HepG2 (cell line): Measurements from ENCODE around the gene PLCL1. TPM values are rescaled to one million over a fixed set of nuclear protein-coding genes. Genes with fewer than 3 reads are reported as not detected.

Source experiments
- ATAC-seq: fragments of 200-7000 bp; cut with Tn5 transposase; 3 replicates; pipeline ENCODE4 v1.9.1; 2020; ENCODE audit warnings: mild to moderate bottlenecking, moderate library complexity
- BruUV-seq: library from RNA; stranded (reverse); fragments of 400-500 nt; replicated peaks from 2 replicates; lab custom pipeline; 2021; lab: Mats Ljungman, UMichigan
- CTCF ChIA-PET: fragments of 300-600 bp; formaldehyde crosslinking; extraction: SDS; loops from one replicate; lab custom pipeline; 2021; ENCODE audit warnings: low total read pairs, inconsistent platforms, low intra/inter-chr PET ratio; lab: Yijun Ruan, JAX
- POLR2A ChIA-PET: fragments of 350-600 bp; sonication (Branson Sonifier 250); formaldehyde crosslinking; loops from one replicate; lab custom pipeline; 2020; ENCODE audit warnings: antibody characterized with exemption, inconsistent platforms; lab: Yijun Ruan, JAX
- DNase-seq: peaks from one replicate; pipeline ENCODE4 v3.0.0-alpha.2; 2015; ENCODE audit warnings: low spot score
- FAIRE-seq: peaks from 3 replicates; lab custom pipeline; 2011; peaks lifted over from hg19 to GRCh38; lab: Jason Lieb, UNC
- H2AFZ ChIP-seq: one replicate; pipeline ENCODE4 v1.6.1; 2011; ENCODE audit warnings: low read length, inconsistent platforms
- H3K27ac ChIP-seq: fragments of 300-600 bp; 3 replicates; pipeline ENCODE4 v1.8.0; 2011; ENCODE audit warnings: mixed run types, mild to moderate bottlenecking, mixed read lengths, low read length, inconsistent platforms; ENCODE audit not compliant: insufficient read depth; ENCODE audit errors: extremely low read length
- H3K27me3 ChIP-seq, 2 experiments: fragments of 200-600 bp in 1 of 2; 2 replicates in 1 of 2; 3 replicates in 1 of 2; pipeline versions ENCODE4 v1.6.0 to v1.8.0; 2011; ENCODE audit warnings: low read length in 2 of 2, mild to moderate bottlenecking in 2 of 2, moderate library complexity in 2 of 2, inconsistent platforms in 1 of 2; ENCODE audit not compliant: insufficient read depth in 2 of 2, control insufficient read depth in 1 of 2
- H3K36me3 ChIP-seq, 2 experiments: fragments of 200-600 bp in 1 of 2; replicated peaks in 1 of 2; 2 replicates in 1 of 2; 3 replicates in 1 of 2; pipeline versions ENCODE4 v1.5.1 to v1.8.0; 2011; ENCODE audit warnings: low read length in 2 of 2, inconsistent platforms in 1 of 2; ENCODE audit not compliant: insufficient read depth in 2 of 2, control insufficient read depth in 1 of 2
- H3K4me1 ChIP-seq: 2 replicates; pipeline ENCODE4 v1.5.1; 2012; ENCODE audit warnings: low read length, inconsistent platforms; ENCODE audit not compliant: insufficient read depth
- H3K4me2 ChIP-seq: 2 replicates; pipeline ENCODE4 v1.6.0; 2011; ENCODE audit warnings: low read depth, low read length, inconsistent platforms
- H3K4me3 ChIP-seq, 3 experiments: fragments of 200-600 bp in 1 of 3; sonication (generic), shearing (Covaris generic) in 1 of 3; replicated peaks in 1 of 3; 2 replicates each; pipeline ENCODE4 v1.5.1; 2011 to 2016; ENCODE audit warnings: low read length in 3 of 3, inconsistent platforms in 2 of 3, low read depth in 2 of 3, mild to moderate bottlenecking in 2 of 3, control low read depth in 1 of 3, mixed read lengths in 1 of 3; ENCODE audit not compliant: insufficient read depth in 1 of 3
- H3K79me2 ChIP-seq: one replicate; pipeline ENCODE4 v1.6.1; 2011; ENCODE audit warnings: low read length, inconsistent platforms; ENCODE audit not compliant: insufficient read depth
- H3K9ac ChIP-seq: 2 replicates; pipeline ENCODE4 v1.6.0; 2011; ENCODE audit warnings: mild to moderate bottlenecking, low read depth, low read length, inconsistent platforms; ENCODE audit not compliant: insufficient read depth
- H3K9me3 ChIP-seq: 2 replicates; pipeline ENCODE4 v1.5.1; 2012; ENCODE audit warnings: mild to moderate bottlenecking, low read length
- H4K20me1 ChIP-seq: 2 replicates; pipeline ENCODE4 v1.6.0; 2011; ENCODE audit warnings: inconsistent platforms, mild to moderate bottlenecking, low read length, moderate library complexity; ENCODE audit not compliant: insufficient read depth
- DMAP1 ChIP-seq: IDR thresholded peaks from 2 replicates; pipeline ENCODE4 v1.6.1; 2016
- GTF2F1 ChIP-seq: fragments of 150-350 bp; IDR thresholded peaks from 2 replicates; pipeline ENCODE4 v1.6.1; 2014; ENCODE audit warnings: low read length
- HOXD1 ChIP-seq: sonication (generic); formaldehyde crosslinking; IDR thresholded peaks from 2 replicates; pipeline ENCODE4 v1.5.0; 2020; ENCODE audit warnings: missing genetic modification reagents
- NCOR1 ChIP-seq: fragments of 200-600 bp; sonication (generic); IDR thresholded peaks from 2 replicates; pipeline ENCODE4 v1.7.0; 2017; ENCODE audit warnings: antibody characterized with exemption, low read length, borderline replicate concordance
- NFIB ChIP-seq: sonication (generic); formaldehyde crosslinking; IDR thresholded peaks from 2 replicates; pipeline ENCODE4 v1.9.0; 2021; ENCODE audit warnings: missing genetic modification reagents, mild to moderate bottlenecking, borderline replicate concordance
- PHF21A ChIP-seq: sonication (generic); formaldehyde crosslinking; IDR thresholded peaks from 2 replicates; pipeline ENCODE4 v1.5.0; 2020; ENCODE audit warnings: mild to moderate bottlenecking, missing genetic modification reagents
- POLR2AphosphoS2 ChIP-seq: IDR thresholded peaks from 2 replicates; pipeline ENCODE4 v1.6.1; 2011; ENCODE audit warnings: low read depth, low read length, improper control_type of control experiment
- SMC3 ChIP-seq: IDR thresholded peaks from 2 replicates; pipeline ENCODE4 v1.6.1; 2011; ENCODE audit warnings: low read length, improper control_type of control experiment
- SRSF1 ChIP-seq: fragments of 200-400 bp; formaldehyde crosslinking; optimal IDR thresholded peaks from 2 replicates; pipeline ENCODE3; 2017; ENCODE audit warnings: mild to moderate bottlenecking, low read depth, low read length, moderate library complexity
- ZNF10 ChIP-seq: sonication (generic); formaldehyde crosslinking; IDR thresholded peaks from 2 replicates; pipeline ENCODE4 v1.4.0; 2020; ENCODE audit warnings: mild to moderate bottlenecking, low read depth, missing genetic modification reagents, borderline replicate concordance
- ZNF800 ChIP-seq: sonication (generic); formaldehyde crosslinking; IDR thresholded peaks from 2 replicates; pipeline ENCODE4 v1.4.0; 2020; ENCODE audit warnings: missing genetic modification reagents
- WGBS: methylation state at CpG from one replicate; pipeline ENCODE4 v1.1.6; 2017; ENCODE audit warnings: low lambda C conversion rate; 5-methylcytosine and 5-hydroxymethylcytosine counted together
- in situ Hi-C: cut with HindIII; loops from 2 replicates; pipeline ENCODE4 v1.10.0; 2017; ENCODE audit warnings: low pct_unique_long_range_greater_than_20kb; ENCODE audit not compliant: extremely low pct_ligation_motif_present
- intact Hi-C: fragments of 100-400 bp; cut with micrococcal nuclease; formaldehyde crosslinking; loops from one replicate; pipeline ENCODE4 v1.10.0; 2022; ENCODE audit not compliant: unreplicated experiment
- polyA plus RNA-seq, 8 experiments: library from polyadenylated mRNA; depleted of rRNA in 3 of 8; stranded (reverse) in 7 of 8; unstranded in 1 of 8; fragments of >200 nt; fragmentation: Illumina TruSeq in 4 of 8; extraction: Trizol in 4 of 8; gene quantifications; 2 replicates each; pipeline versions ENCODE4 v1.2.1 to v1.2.3, GENCODE V29; 2011 to 2016; ENCODE audit warnings: low read depth in 4 of 8, missing spikeins in 1 of 8, mixed read lengths in 1 of 8; ENCODE audit not compliant: insufficient read depth in 1 of 8
- total RNA-seq, 5 experiments: library from RNA; depleted of rRNA; stranded (reverse); fragments of >200 nt; fragmentation: Illumina TruSeq; extraction: Trizol; gene quantifications; 2 replicates each; pipeline ENCODE4 v1.2.3, GENCODE V29; 2016; ENCODE audit warnings: low read depth in 1 of 5

PLCL1 gene
- total and polyA plus RNA-seq, 2 of the 13 experiments (the other 11 are each of a cell fraction or from before 2014, with no cell fraction given) = not detected

GRCh38 chr2:197848602-197849001 is 44.2 kb downstream of the PLCL1 start:
- H3K27me3 ChIP-seq = no peaks in the 10 kb centered on the region
- no peak overlapping the region for H3K4me3 ChIP-seq
- H2AFZ ChIP-seq = no peak overlapping the region
- CTCF ChIA-PET = no interaction called here
- POLR2A ChIA-PET = no interaction called here
- H3K27ac ChIP-seq = no peak overlapping the region
- intact Hi-C loops = no loop called here
- FAIRE-seq (no peak), DNase-seq (no peak), ATAC-seq (no peak)
- TF ChIP-seq DMAP1 (CRISPR knock-in tag) (no peak), ZNF800 (CRISPR knock-in tag) (no peak), ZNF10 (CRISPR knock-in tag) (no peak), SMC3 (no peak), SRSF1 (no peak)
- H3K9ac ChIP-seq = no peak overlapping the region
- in situ Hi-C loops = no loop called here
- BruUV-seq = no TSS peak
- H3K4me1 ChIP-seq = no peaks in the 10 kb centered on the region
- H3K79me2 ChIP-seq = no peaks in the 10 kb centered on the region
- H3K36me3 ChIP-seq = no peaks in the 10 kb centered on the region
- H4K20me1 ChIP-seq = no peaks in the 10 kb centered on the region
- no peaks in the 10 kb centered on the region for H3K9me3 ChIP-seq
- no peak overlapping the region for H3K4me2 ChIP-seq
- WGBS = 1% methylated on average over 2 of the region's 2 CpGs

- CTCF ChIA-PET = no interaction called here
- Histone ChIP-seq H3K9ac (no peak overlapping the region), H3K4me2 (no peak overlapping the region), H3K27ac (no peak overlapping the region), H3K27me3 (no peaks in the 10 kb centered on the region), H3K9me3 (no peaks in the 10 kb centered on the region), H3K4me1 (no peaks in the 10 kb centered on the region), H3K36me3 (no peaks in the 10 kb centered on the region), H3K4me3 (no peak overlapping the region), H2AFZ (no peak overlapping the region), H4K20me1 (no peaks in the 10 kb centered on the region)
- in situ Hi-C loops = no loop called here
- FAIRE-seq (no peak), DNase-seq (no peak)
- intact Hi-C loops = loop anchor here (1.0 kb wide), 2 partner anchors 276 to 445 kb away; no protein-coding TSS in a partner anchor
- BruUV-seq = no TSS peak
- POLR2A ChIA-PET = no interaction called here
- 6% methylated on average over 5 of the region's 5 CpGs for WGBS
- no peak for TF ChIP-seq GTF2F1
- TF ChIP-seq POLR2AphosphoS2 = no peak
- no peak for TF ChIP-seq ZNF800 (CRISPR knock-in tag)
- no peak for TF ChIP-seq HOXD1 (CRISPR knock-in tag)
- TF ChIP-seq NFIB (CRISPR knock-in tag) = no peak
- no peak for TF ChIP-seq NCOR1
- no peak for TF ChIP-seq PHF21A (CRISPR knock-in tag)
- TF ChIP-seq, all 625 proteins: peak for 0
- ATAC-seq = no peak
- H3K79me2 ChIP-seq = no peaks in the 10 kb centered on the region
Measured at GRCh38 chr2:197850882-197851450, 46.6 kb downstream of the PLCL1 start.
